Head of caudate nucleus (tissue), 42 donors: ENCODE results near the gene FTO.

Experiments used
- DNase-seq, 42 donors: peaks; one replicate each; pipeline versions ENCODE4 v3.0.0 to v3.0.0-alpha.2; 2020 to 2021; ENCODE audit warnings: mixed read lengths in 7 of 42
- intact Hi-C: fragments of 100-400 bp; cut with DNase I; formaldehyde crosslinking; loops from one replicate; pipeline ENCODE4 v1.15.0; 2022

The FTO gene

DNA sequence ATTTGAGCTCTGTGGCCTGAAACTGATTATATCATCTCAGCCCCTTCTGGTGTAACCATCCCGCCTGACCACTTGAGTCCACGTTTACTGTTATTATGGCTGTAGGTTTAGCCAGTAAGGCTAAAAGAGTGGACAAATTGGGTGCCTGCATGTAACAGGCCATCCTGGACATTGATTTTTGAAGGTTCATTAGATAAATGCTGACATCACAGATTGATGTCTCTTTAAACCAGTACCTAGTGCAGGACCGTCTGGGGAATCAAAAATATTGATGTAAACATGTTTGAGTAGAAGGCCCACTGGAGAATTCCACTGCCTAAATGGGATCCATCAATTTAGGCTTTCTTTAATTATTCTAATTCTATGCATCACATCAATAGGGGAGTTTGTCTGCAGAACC lies 367.6 kb downstream of the FTO start:
- no peak for DNase-seq
- intact Hi-C loops, result no loop called here

DNA sequence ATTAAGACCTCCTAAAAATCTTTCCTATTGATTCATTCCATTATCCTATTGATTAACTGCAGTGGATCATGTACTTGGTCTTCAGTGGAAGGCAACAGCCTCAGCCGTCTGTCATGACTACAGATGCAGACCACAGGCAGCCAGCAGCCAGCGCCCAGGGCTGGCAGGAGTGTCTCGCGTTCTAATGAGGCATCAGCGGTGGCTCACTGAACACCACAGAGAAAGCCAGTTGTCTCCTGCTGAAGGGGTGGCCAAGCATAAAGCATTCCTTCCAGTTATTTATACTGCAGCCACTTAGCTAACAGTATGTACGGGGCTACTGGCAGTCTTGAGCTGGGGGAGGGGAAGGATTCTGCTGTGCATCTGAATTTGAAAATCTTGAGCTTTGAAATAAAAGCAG lies 368.3 kb downstream of the FTO start:
- intact Hi-C loops, result no loop called here
- no peak for DNase-seq

DNA sequence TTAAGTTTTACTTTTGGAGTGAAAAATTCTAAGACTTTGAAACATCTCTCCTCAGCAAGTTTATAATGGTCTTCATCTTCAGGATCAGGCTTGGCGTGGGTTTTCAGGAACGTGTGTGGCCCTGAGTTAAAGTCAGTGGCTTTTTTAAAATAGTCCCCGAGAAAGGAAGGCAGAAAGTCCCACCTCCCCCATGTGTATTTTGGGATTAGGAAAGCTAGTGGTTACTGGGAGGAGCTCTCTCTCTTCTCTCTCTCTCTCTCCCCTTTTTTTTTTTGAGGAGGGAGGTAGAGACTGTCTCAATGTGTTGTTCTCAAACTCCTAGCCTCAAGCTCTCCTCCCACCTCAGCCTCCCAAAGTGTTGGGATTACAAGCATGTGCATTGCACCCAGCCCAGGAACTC lies 369.4 kb downstream of the FTO start:
- DNase-seq, result no peak
- intact Hi-C loops, result no loop called here

DNA sequence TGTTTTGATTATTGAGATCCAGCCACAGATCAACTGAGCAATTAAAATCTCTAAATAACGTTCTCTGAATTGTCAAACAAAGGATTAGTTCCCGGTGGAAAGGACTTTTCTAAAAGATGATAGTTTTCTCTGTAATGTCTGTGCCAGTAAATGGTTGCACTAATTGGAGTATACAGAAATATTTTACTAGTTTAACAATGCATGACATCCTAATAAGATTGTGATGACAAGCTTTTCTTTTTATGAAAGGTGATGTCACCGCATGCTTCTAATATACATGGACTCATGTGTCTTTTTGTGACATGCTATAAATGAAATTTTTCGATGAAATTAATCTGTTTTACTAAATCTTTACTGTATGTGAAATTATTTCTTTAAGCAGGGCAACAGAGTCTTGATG lies 371.5 kb downstream of the FTO start:
- intact Hi-C loops, result no loop called here
- DNase-seq, result no peak

- intact Hi-C loops, result no loop called here
- no peak for DNase-seq
Measured at GRCh38 chr16:54076006-54076504, 372.1 kb downstream of the FTO start.

DNA sequence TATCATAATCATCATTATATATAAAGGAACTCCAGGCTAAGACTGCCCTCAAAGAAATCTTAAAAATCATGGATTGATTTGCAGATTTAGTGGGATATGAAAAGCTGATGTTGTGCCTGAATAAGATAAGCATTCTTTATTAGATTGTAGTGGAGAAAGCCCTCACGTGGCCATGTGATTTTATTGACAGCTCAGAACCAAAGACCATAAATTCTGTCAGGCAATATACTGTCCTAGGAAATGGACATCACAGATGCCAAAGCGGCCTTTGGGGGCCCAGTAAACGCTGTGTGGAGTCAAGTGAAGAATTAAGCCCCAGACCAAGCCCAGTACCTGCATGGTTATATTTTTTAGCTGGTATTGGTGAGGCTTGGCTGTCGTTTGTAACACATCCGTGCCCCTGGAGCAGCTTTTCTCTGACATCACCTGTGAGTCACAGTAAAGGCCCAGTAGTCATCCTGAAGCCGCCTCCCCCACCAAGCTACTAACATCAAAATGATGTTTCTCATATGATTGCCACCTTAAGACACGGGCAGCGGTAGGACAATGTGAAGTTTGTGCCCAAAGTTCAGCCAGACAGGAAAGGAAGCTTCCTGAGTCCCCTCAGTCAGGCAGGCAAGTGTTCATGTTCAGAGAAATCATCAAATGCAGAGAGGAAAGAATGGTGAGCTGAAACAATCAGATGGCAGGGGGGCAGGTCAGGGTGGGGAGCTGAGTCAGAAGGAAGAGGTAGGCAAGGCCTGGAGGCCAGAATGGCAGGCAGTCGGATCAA lies 373.3 kb downstream of the FTO start:
- intact Hi-C loops, result no loop called here
- DNase-seq, result no peak

DNA sequence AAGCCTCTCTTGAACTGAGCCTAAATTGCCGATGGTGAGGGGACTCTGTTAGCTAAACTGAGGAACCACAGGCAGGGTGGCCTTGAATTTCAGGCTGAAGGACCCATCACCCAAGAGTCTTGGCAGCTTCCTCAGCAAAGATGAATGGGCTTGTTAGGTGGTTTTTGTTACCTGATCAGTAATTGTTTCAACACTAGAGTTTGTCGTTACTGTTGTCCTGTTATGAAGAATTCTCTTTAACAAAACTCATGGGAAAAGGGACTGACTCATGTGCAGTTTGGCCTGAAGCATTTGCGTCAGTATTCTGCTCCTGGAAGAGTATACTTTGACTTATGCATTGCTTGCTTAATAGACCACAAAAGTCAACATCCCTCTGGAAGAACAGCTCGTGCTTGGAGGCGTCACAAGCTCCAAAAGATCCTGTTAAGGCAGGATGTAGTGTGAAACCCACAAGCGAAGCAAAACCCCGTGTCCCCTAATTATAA lies 376.6 kb downstream of the FTO start:
- intact Hi-C loops, result no loop called here

DNA sequence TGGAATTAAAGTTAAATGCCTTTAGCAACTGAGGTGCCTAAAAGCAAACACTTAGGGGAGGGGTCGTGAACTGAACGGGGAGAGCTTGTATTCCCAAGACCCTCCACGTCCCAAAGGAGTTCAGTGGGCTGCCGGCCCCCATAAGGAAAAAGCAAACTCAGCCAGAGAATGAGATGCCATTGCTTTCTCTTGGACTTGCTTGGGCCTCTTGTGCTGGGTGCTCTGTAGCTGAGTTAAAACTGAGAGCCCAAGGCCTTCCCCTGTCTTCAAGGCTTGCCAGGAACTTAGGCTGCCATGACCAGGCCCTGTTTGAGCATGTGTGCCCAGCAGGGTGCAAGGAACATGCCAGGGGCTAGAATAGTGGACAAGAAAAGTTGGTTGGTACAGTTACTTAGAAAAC lies 382.8 kb downstream of the FTO start:
- intact Hi-C loops, result no loop called here
- no peak for DNase-seq

More for the DNA sequence above, 376.6 kb downstream of the FTO start:
- no peak for DNase-seq

DNA sequence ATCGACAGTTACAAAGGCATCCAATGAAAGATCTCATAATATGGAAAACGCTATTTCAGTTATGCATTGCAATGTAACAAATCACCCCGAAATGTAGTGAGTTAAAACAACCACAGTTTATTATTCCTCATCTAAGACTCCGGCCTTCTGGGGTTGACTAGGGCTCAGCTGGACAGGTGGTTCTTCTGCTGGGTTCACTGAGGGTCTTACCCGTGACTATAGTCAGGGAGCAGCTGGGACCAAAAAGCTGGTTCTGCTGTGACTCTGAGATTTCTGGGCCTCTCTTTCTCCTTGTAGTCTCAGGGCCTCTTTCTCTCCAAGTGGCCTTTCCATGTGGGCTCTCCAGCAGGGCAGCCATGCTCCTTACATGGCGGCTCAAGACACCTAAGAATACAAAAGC lies 386.6 kb downstream of the FTO start:
- intact Hi-C loops, result no loop called here
- DNase-seq, result no peak

DNA sequence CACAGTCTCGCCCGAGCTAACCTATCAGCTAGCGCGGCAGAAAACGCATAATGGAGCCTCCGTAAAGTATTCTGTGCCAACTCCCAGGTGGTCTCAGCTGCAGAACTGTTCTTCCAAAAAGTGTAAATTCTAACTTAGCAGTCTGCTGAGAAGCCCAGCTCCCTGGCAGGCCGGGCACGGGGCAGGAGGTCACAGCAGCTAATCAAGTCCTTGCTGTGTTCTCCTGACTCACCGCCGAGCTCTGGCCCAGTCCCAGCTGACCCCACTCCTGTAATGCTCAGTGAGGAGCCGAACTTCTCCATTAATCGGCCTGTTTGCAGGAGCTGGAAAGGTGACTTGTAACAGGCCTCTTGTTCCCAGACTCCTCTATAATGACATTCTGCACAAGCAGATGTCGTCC lies 389.3 kb downstream of the FTO start:
- intact Hi-C loops, result no loop called here

GRCh38 chr16:54094641-54095040 lies 390.7 kb downstream of the FTO start:
- intact Hi-C loops, result no loop called here

More for the DNA sequence above, 389.3 kb downstream of the FTO start:
- peak in 1 of 42 donors; percentile 4 for DNase-seq

GRCh38 chr16:54096607-54097006 lies 392.7 kb downstream of the FTO start:
- intact Hi-C loops, result no loop called here

More at GRCh38 chr16:54094641-54095040, 390.7 kb downstream of the FTO start:
- no peak for DNase-seq

GRCh38 chr16:54097774-54098173 lies 393.8 kb downstream of the FTO start:
- intact Hi-C loops, result no loop called here
- DNase-seq, result no peak

More at GRCh38 chr16:54096607-54097006, 392.7 kb downstream of the FTO start:
- DNase-seq, result no peak

DNA sequence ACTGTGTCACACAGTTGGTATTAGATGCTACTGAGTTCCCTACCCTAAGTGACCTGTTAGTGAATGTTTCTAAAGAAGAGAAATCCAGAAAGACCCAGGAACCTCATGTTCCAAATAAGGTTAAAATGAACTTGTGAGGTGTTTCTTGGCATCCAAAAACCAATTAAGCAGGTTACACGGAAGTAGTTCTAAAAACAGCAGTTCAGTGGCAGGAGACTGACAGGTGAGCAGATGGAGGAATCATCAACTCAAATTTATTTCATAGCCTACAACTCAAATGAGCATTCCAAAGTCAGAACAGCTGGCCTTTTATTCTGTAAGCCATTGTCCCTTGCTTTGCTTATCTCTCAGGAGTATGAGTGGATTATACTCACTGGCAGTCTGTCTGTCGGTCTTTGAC lies 394.3 kb downstream of the FTO start:
- intact Hi-C loops, result no loop called here
- no peak for DNase-seq

- DNase-seq, result no peak
- intact Hi-C loops, result no loop called here
Measured at GRCh38 chr16:54099627-54100026, 395.7 kb downstream of the FTO start.

DNA sequence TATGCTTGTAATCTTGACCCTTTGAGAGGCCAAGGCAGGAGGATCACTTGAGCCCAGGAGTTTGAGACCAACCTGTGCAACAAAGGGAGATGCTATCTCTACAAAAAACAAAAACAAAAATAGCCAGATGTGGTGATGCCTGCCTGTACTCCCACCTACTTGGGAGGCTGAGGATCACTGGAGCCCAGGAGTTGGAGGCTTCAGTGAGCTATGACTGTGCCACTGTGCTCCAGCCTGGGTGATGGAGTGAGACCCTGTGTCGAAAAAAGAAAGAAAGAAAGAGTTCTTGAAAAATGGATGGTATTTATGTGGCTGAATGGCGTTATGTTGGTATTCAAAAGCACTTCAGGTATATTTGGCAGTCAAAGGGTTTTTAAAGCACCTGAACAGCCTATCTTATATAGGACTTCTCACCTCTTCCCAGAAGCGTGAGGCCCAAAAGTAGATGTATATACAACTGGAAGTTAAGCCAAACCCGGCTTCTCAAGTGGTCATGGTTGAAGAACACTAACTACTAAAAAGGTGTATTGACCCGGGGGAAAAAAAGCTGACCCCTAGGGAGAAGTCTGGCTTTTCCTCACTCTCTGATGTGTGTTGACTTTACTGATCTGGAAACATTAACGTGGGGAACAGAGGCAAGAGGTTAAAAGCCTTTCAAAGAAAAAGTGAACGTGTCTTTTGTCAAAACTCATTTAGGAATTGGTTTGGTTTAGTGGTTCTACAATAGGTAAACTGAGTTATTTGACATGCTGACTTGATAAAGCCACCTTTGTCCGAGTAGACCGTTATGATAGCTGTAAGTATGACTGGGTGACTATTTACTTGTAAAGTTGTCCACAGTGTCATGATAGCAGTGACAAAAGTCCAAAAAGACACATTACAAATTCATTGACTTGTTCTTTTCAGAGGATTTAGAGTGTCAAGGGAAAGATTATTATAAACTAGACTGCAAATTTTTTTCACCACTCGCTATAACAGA lies 399.2 kb downstream of the FTO start:
- DNase-seq, result no peak
- intact Hi-C loops, result no loop called here

GRCh38 chr16:54106057-54106456 lies 402.1 kb downstream of the FTO start:
- no peak for DNase-seq
- intact Hi-C loops, result no loop called here

DNA sequence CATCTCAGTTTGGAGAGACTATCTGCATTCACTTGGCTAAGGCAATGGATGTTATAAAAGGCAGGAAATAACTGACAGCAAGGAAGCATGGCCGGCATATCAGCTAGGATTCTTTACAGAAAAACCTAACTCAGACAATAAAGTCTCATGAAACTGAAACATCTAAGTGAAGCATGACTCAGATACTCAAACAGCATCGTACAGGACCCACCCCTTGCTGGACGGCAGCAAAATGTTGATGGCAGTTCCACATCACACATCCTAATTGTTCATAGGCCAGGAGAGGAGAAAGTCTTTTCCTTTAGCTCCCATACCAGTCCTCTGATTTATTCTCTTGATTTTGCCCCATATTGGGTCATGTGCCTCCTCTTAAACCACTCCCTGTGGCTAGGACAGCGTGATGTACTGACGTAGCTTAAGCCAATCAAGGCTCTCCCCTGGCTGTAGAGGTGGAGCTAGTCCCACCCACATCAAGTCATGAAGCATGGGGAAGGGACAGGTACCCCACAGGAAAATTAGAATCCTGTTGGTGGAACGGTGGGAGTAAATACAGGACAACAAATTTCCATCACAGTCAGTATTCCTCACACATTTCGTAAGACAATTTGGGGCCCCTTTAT lies 403.7 kb downstream of the FTO start:
- no peak for DNase-seq
- intact Hi-C loops, result no loop called here
